Measurements from ENCODE around the gene TSTD2. TPM values are rescaled to one million over a fixed set of nuclear protein-coding genes. Genes with fewer than 3 reads are reported as not detected.

The TSTD2 gene
- total RNA-seq, result 10 to 100 TPM; 13.9 to 14.0 TPM

GRCh38 chr9:97632985-97633858, at the start of gene TSTD2, which contains the start of gene NCBP1:
TSTD2 (minus strand) TSS chr9:97633368; CDS start chr9:97627562, 5,806 bp downstream.
NCBP1 (plus strand) TSS chr9:97633821; CDS start chr9:97633882, 61 bp downstream.
- no peaks in the 10 kb centered on the region for H3K36me3 ChIP-seq
- peak within 1 kb of the TSS; percentile 93 to 96 for H3K4me3 ChIP-seq
- peaks cover 0 to 59% of the 10 kb centered on the region in 2 donors for H3K4me1 ChIP-seq
- DNase-seq (ENCODE audit: low spot score), result peak; percentile 98
- TF ChIP-seq, protein P1, sequence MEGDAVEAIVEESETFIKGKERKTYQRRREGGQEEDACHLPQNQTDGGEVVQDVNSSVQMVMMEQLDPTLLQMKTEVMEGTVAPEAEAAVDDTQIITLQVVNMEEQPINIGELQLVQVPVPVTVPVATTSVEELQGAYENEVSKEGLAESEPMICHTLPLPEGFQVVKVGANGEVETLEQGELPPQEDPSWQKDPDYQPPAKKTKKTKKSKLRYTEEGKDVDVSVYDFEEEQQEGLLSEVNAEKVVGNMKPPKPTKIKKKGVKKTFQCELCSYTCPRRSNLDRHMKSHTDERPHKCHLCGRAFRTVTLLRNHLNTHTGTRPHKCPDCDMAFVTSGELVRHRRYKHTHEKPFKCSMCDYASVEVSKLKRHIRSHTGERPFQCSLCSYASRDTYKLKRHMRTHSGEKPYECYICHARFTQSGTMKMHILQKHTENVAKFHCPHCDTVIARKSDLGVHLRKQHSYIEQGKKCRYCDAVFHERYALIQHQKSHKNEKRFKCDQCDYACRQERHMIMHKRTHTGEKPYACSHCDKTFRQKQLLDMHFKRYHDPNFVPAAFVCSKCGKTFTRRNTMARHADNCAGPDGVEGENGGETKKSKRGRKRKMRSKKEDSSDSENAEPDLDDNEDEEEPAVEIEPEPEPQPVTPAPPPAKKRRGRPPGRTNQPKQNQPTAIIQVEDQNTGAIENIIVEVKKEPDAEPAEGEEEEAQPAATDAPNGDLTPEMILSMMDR (IDR thresholded peaks at IDR 0.05), result no peak
- H3K27ac ChIP-seq, result peak within 1 kb of the TSS; percentile 98 to 99
- no peaks in the 10 kb centered on the region for H3K27me3 ChIP-seq
- H3K9me3 ChIP-seq, result no peaks in the 10 kb centered on the region

- no peak for DNase-seq (ENCODE audit: low spot score)
- Histone ChIP-seq H3K36me3 (peaks cover 72% of the 10 kb centered on the region), H3K4me3 (no peak overlapping the region), H3K9me3 (no peaks in the 10 kb centered on the region), H3K27me3 (no peaks in the 10 kb centered on the region), H3K27ac (no peak overlapping the region), H3K4me1 (no peaks in the 10 kb centered on the region)
- TF ChIP-seq, protein P1 (IDR thresholded peaks at IDR 0.05), result no peak
These were observed 49.1 kb upstream of the TSTD2 start for GRCh38 chr9:97682242-97682641.

DNA sequence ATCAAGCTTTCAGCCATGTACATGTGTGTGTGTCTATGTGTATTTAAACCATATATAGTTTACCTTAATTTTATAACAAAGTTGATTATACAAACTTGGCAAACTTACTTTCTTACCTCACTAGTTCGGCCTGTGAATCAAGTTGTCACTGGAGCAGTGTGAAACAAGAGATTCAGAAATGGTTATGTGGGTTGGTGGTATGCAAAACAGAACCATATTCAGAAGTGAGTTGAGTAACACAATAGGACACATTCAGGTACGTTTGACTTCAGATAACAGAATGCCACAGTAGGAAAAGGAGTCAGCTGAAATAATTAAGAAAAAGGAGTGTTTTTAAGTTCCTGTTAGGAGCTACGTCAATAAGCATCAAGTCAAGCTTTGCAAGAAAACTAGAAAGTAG, 42.5 kb upstream of the TSTD2 start:
- H3K27ac ChIP-seq, result no peak overlapping the region

DNA sequence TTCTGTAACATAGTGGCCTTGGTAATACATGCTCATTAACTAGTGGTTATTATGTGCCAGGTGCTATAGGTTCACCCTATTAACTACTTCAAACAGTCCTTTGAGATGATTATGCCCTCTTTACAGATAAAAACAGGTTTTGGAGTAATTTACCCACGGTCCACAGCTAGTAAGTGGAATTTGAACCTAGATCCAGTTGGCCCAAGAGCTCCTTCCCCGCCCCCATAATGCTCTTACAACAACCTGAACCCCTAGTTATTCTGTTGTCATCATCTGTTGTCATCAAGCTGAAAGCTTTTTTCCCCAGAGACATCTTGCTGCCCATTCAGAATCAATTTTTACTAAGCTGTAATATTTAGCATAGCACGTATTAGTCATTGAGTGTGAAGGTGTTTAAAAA, 40.8 kb upstream of the TSTD2 start:
- no peak overlapping the region for H3K27ac ChIP-seq
- no peaks in the 10 kb centered on the region for H3K4me1 ChIP-seq
- H3K36me3 ChIP-seq, result peaks cover 80% of the 10 kb centered on the region
- DNase-seq (ENCODE audit: low spot score), result no peak
- H3K9me3 ChIP-seq, result no peaks in the 10 kb centered on the region
- no peaks in the 10 kb centered on the region for H3K27me3 ChIP-seq
- TF ChIP-seq, protein P1 (IDR thresholded peaks at IDR 0.05), result no peak
- H3K4me3 ChIP-seq, result no peak overlapping the region

More for the DNA sequence above, 42.5 kb upstream of the TSTD2 start:
- Histone ChIP-seq H3K36me3 (peaks cover 72% of the 10 kb centered on the region), H3K4me3 (no peak overlapping the region), H3K27me3 (no peaks in the 10 kb centered on the region), H3K9me3 (no peaks in the 10 kb centered on the region), H3K4me1 (no peaks in the 10 kb centered on the region)
- no peak for DNase-seq (ENCODE audit: low spot score)
- TF ChIP-seq, protein P1 (IDR thresholded peaks at IDR 0.05), result no peak

- peaks cover 93% of the 10 kb centered on the region for H3K36me3 ChIP-seq
- no peak overlapping the region for H3K27ac ChIP-seq
- no peaks in the 10 kb centered on the region for H3K27me3 ChIP-seq
- TF ChIP-seq, protein P1 (IDR thresholded peaks at IDR 0.05), result no peak
- H3K4me1 ChIP-seq, result no peaks in the 10 kb centered on the region
- H3K4me3 ChIP-seq, result no peak overlapping the region
- H3K9me3 ChIP-seq, result no peaks in the 10 kb centered on the region
- DNase-seq (ENCODE audit: low spot score), result no peak
These were observed 39.2 kb upstream of the TSTD2 start for GRCh38 chr9:97672403-97672802.
